Measurements from ENCODE around the gene TXNDC11. TPM values are rescaled to one million over a fixed set of nuclear protein-coding genes. Genes with fewer than 3 reads are reported as not detected.

Gene TXNDC11
- total and polyA plus RNA-seq, 3 donors from 2014 or later: 34.4 to 45.3 (median 42.3) TPM

- TF ChIP-seq POLR2A (IDR thresholded peaks at IDR 0.05): no peak
- TF ChIP-seq CTCF (IDR thresholded peaks at IDR 0.05): no peak
- no peak overlapping the region for H3K4me3 ChIP-seq
- 60 to 68% methylated on average over 2 to 3 of the region's 3 CpGs for WGBS, 2 donors
- no peaks in the 10 kb centered on the region for H3K9me3 ChIP-seq
- DNase-seq: no peak
- H3K27ac ChIP-seq: peak overlapping the region; percentile 79 to 86
- no peaks in the 10 kb centered on the region for H3K27me3 ChIP-seq
- intact Hi-C loops (cut with DNase I; ENCODE audit: low total_unique reads): no loop called here
- no peaks in the 10 kb centered on the region for H3K36me3 ChIP-seq (ENCODE audit: low read depth, missing control alignments)
- peaks cover 24% of the 10 kb centered on the region for H3K4me1 ChIP-seq
These were observed 109.5 kb downstream of the TXNDC11 start for GRCh38 chr16:11633113-11633512.

DNA sequence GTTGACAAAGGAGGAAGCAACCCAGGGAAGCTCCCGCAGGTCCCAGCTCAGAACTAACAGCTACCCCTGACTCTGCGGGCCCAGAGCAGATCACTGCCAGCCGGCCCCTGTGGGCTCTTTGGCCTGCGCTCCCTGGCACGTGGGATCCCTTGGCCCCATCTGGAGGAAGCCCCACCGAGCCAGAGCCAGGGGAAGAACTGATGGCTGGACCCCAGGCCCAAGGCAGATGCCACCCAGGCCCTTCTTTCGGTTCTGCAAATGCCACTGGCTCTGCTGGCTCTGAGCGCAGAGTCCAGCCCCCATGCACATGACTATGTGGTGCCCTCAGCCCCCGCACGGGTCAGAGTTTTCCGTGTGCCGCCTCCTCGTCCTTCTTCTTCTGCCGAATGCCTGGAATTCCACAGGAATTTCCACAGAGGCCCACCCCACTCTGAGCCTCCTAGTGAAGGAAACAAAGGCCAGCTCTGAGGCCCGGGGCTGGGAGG is 110.2 kb downstream of the TXNDC11 start:
- Histone ChIP-seq H3K4me3 (no peak overlapping the region), H3K4me1 (peaks cover 24% of the 10 kb centered on the region), H3K36me3 (ENCODE audit: low read depth, missing control alignments) (no peaks in the 10 kb centered on the region), H3K9me3 (no peaks in the 10 kb centered on the region), H3K27me3 (no peaks in the 10 kb centered on the region), H3K27ac (peak overlapping the region; percentile 79 to 86)
- 39 to 54% methylated on average over 8 to 15 of the region's 15 CpGs for WGBS, 2 donors
- intact Hi-C loops (cut with DNase I; ENCODE audit: low total_unique reads): no loop called here
- peak; percentile 82 for DNase-seq
- no peak for TF ChIP-seq POLR2A (IDR thresholded peaks at IDR 0.05)
- TF ChIP-seq CTCF (IDR thresholded peaks at IDR 0.05): no peak

- H3K36me3 ChIP-seq (ENCODE audit: low read depth, missing control alignments): no peaks in the 10 kb centered on the region
- no peak overlapping the region for H3K4me3 ChIP-seq
- peaks cover 24% of the 10 kb centered on the region for H3K4me1 ChIP-seq
- WGBS, 2 donors: 90 to 93% methylated on average over 7 of the region's 7 CpGs
- TF ChIP-seq POLR2A (IDR thresholded peaks at IDR 0.05): no peak
- TF ChIP-seq CTCF (IDR thresholded peaks at IDR 0.05): no peak
- DNase-seq: no peak
- no peaks in the 10 kb centered on the region for H3K9me3 ChIP-seq
- H3K27me3 ChIP-seq: no peaks in the 10 kb centered on the region
- no peak overlapping the region for H3K27ac ChIP-seq
- intact Hi-C loops (cut with DNase I; ENCODE audit: low total_unique reads): no loop called here
These were observed 111.4 kb downstream of the TXNDC11 start for GRCh38 chr16:11631214-11631613.

- Histone ChIP-seq H3K9me3 (no peaks in the 10 kb centered on the region), H3K27ac (no peak overlapping the region), H3K4me3 (no peak overlapping the region), H3K4me1 (peaks cover 24% of the 10 kb centered on the region), H3K36me3 (ENCODE audit: low read depth, missing control alignments) (no peaks in the 10 kb centered on the region), H3K27me3 (no peaks in the 10 kb centered on the region)
- 93 to 94% methylated on average over 6 of the region's 6 CpGs for WGBS, 2 donors
- DNase-seq: no peak
- TF ChIP-seq POLR2A (IDR thresholded peaks at IDR 0.05): no peak
- TF ChIP-seq CTCF (IDR thresholded peaks at IDR 0.05): no peak
- intact Hi-C loops (cut with DNase I; ENCODE audit: low total_unique reads): no loop called here
These were observed 111.9 kb downstream of the TXNDC11 start for GRCh38 chr16:11630768-11631056.

GRCh38 chr16:11630046-11630767 is 112.5 kb downstream of the TXNDC11 start:
- no peaks in the 10 kb centered on the region for H3K36me3 ChIP-seq (ENCODE audit: low read depth, missing control alignments)
- intact Hi-C loops (cut with DNase I; ENCODE audit: low total_unique reads): no loop called here
- H3K27me3 ChIP-seq: no peaks in the 10 kb centered on the region
- no peaks in the 10 kb centered on the region for H3K9me3 ChIP-seq
- H3K27ac ChIP-seq: peak overlapping the region in 1 of 2 donors; percentile 41
- no peak for TF ChIP-seq POLR2A (IDR thresholded peaks at IDR 0.05)
- TF ChIP-seq CTCF (IDR thresholded peaks at IDR 0.05): no peak
- H3K4me3 ChIP-seq: no peak overlapping the region
- H3K4me1 ChIP-seq: peaks cover 24% of the 10 kb centered on the region
- no peak for DNase-seq
- WGBS, 2 donors: 86 to 89% methylated on average over 6 to 12 of the region's 12 CpGs

All from testis (tissue), 3 donors.